GM19043 (cell line): ENCODE results near the gene SLC4A4.

Experiments
- ATAC-seq: cut with Tn5 transposase; IDR thresholded peaks from one replicate; pipeline ENCODE4 v1.9.1; 2021; ENCODE audit warnings: low read depth; ENCODE audit not compliant: unreplicated experiment

SLC4A4 gene

GRCh38 chr4:71466775-71467174 is 128.0 kb downstream of the SLC4A4 start:
- no peak for ATAC-seq

GRCh38 chr4:71468116-71468710 is 129.4 kb downstream of the SLC4A4 start:
- ATAC-seq: no peak

- no peak for ATAC-seq
These were observed 130.7 kb downstream of the SLC4A4 start for GRCh38 chr4:71469541-71469940.

GRCh38 chr4:71470524-71470923 is 131.7 kb downstream of the SLC4A4 start:
- ATAC-seq: no peak

- ATAC-seq: no peak
These were observed 134.1 kb downstream of the SLC4A4 start for GRCh38 chr4:71472946-71473345.

GRCh38 chr4:71473541-71474240 is 134.9 kb downstream of the SLC4A4 start:
- ATAC-seq: no peak

- no peak for ATAC-seq
These were observed 135.9 kb downstream of the SLC4A4 start for GRCh38 chr4:71474731-71475130.

- no peak for ATAC-seq
These were observed 137.4 kb downstream of the SLC4A4 start for GRCh38 chr4:71476240-71476639.

GRCh38 chr4:71486550-71487343 is 147.9 kb downstream of the SLC4A4 start:
- no peak for ATAC-seq

GRCh38 chr4:71487344-71487920 is 148.6 kb downstream of the SLC4A4 start:
- no peak for ATAC-seq

GRCh38 chr4:71494539-71494938 is 155.7 kb downstream of the SLC4A4 start:
- no peak for ATAC-seq

- ATAC-seq: no peak
These were observed 156.6 kb downstream of the SLC4A4 start for GRCh38 chr4:71495454-71495853.

GRCh38 chr4:71497078-71497477 is 158.3 kb downstream of the SLC4A4 start:
- ATAC-seq: no peak

- no peak for ATAC-seq
These were observed 159.2 kb downstream of the SLC4A4 start for GRCh38 chr4:71498002-71498401.

GRCh38 chr4:71498625-71499024 is 159.8 kb downstream of the SLC4A4 start:
- no peak for ATAC-seq

- ATAC-seq: no peak
These were observed 163.2 kb downstream of the SLC4A4 start for GRCh38 chr4:71501992-71502391.

- ATAC-seq: no peak
These were observed 179.6 kb downstream of the SLC4A4 start for GRCh38 chr4:71518283-71518989.

GRCh38 chr4:71520308-71520707 is 181.5 kb downstream of the SLC4A4 start:
- ATAC-seq: no peak

GRCh38 chr4:71520850-71521249 is 182.0 kb downstream of the SLC4A4 start:
- ATAC-seq: no peak

GRCh38 chr4:71524756-71525155 is 185.9 kb downstream of the SLC4A4 start:
- no peak for ATAC-seq
